ENCODE results near the gene EEF1AKMT3.
"Not testable (repeated sequence)": the region's sequence is repeated elsewhere in the genome, so short reads cannot be mapped to it uniquely, and the experiment has no call there.

The EEF1AKMT3 gene

GRCh38 chr12:57765698-57766463, 6.5 kb upstream of the EEF1AKMT3 start:
- no peak for DNase-seq (ENCODE audit: low spot score)

GRCh38 chr12:57766464-57767304, 5.7 kb upstream of the EEF1AKMT3 start, which contains the start of gene CYP27B1:
Gene CYP27B1 (minus strand): TSS chr12:57767078. CDS start chr12:57767041, 37 bp downstream.
- peak; percentile 57 for DNase-seq (ENCODE audit: low spot score)

- no peak for DNase-seq (ENCODE audit: low spot score)
Observed at GRCh38 chr12:57767305-57767698, 5.1 kb upstream of the EEF1AKMT3 start.

GRCh38 chr12:57767876-57768275, 4.5 kb upstream of the EEF1AKMT3 start:
- DNase-seq (ENCODE audit: low spot score): no peak

- DNase-seq (ENCODE audit: low spot score): no peak
Observed at GRCh38 chr12:57769594-57769993, 2.8 kb upstream of the EEF1AKMT3 start.

- DNase-seq (ENCODE audit: low spot score): no peak
Observed at GRCh38 chr12:57770734-57771133, 1.7 kb upstream of the EEF1AKMT3 start.

GRCh38 chr12:57771236-57771872, 1.1 kb upstream of the EEF1AKMT3 start:
- peak; percentile 94 for DNase-seq (ENCODE audit: low spot score)

- peak; percentile 95 for DNase-seq (ENCODE audit: low spot score)
Observed at GRCh38 chr12:57771873-57772428, 463 bp upstream of the EEF1AKMT3 start, which contains the start of gene METTL1. Gene METTL1 (minus strand): TSS chr12:57772105. CDS start chr12:57772083, 22 bp downstream.

- not testable (repeated sequence) for DNase-seq (ENCODE audit: low spot score)
Observed at GRCh38 chr12:57774634-57775033, 2.2 kb downstream of the EEF1AKMT3 start.

GRCh38 chr12:57775044-57775443, 2.6 kb downstream of the EEF1AKMT3 start:
- no peak for DNase-seq (ENCODE audit: low spot score)

GRCh38 chr12:57775563-57776246, 3.3 kb downstream of the EEF1AKMT3 start:
- no peak for DNase-seq (ENCODE audit: low spot score)

GRCh38 chr12:57776247-57776587, 3.8 kb downstream of the EEF1AKMT3 start:
- DNase-seq (ENCODE audit: low spot score): no peak

GRCh38 chr12:57777367-57777766, 5.0 kb downstream of the EEF1AKMT3 start:
- DNase-seq (ENCODE audit: low spot score): no peak

GRCh38 chr12:57777911-57778310, 5.5 kb downstream of the EEF1AKMT3 start:
- no peak for DNase-seq (ENCODE audit: low spot score)

GRCh38 chr12:57779736-57780135, 7.3 kb downstream of the EEF1AKMT3 start:
- no peak for DNase-seq (ENCODE audit: low spot score)

- no peak for DNase-seq (ENCODE audit: low spot score)
Observed at GRCh38 chr12:57780284-57780897, 8.0 kb downstream of the EEF1AKMT3 start.

GRCh38 chr12:57781244-57781643, 8.8 kb downstream of the EEF1AKMT3 start:
- DNase-seq (ENCODE audit: low spot score): no peak

GRCh38 chr12:57781801-57782200, 9.4 kb downstream of the EEF1AKMT3 start:
- DNase-seq (ENCODE audit: low spot score): no peak

GRCh38 chr12:57782243-57782607, 9.8 kb downstream of the EEF1AKMT3 start:
- DNase-seq (ENCODE audit: low spot score): no peak

GRCh38 chr12:57782608-57783465, 10.4 kb downstream of the EEF1AKMT3 start, which contains the start of gene TSFM:
Gene TSFM (plus strand): TSS chr12:57782787. CDS start chr12:57782802, 15 bp downstream.
- peak; percentile 90 for DNase-seq (ENCODE audit: low spot score)

Measured in GM03348 (cell line).